K562 (cell line): ENCODE measurements around the gene PTGES3. TPM values are rescaled to one million over a fixed set of nuclear protein-coding genes. Genes with fewer than 3 reads are reported as not detected.

Source experiments
- AFF4 ChIP-seq: sonication (generic); formaldehyde crosslinking; IDR thresholded peaks from 2 replicates; pipeline ENCODE4 v1.8.0; 2023; ENCODE audit warnings: mild to moderate bottlenecking, missing genetic modification reagents
- BCL6 ChIP-seq: fragments of 250-450 bp; sonication (Bioruptor Pico); IDR thresholded peaks from 2 replicates; pipeline ENCODE4 v1.4.0; 2020
- CC2D1A ChIP-seq: fragments of 450-650 bp; IDR thresholded peaks from 2 replicates; pipeline ENCODE4 v1.6.1; 2017; ENCODE audit warnings: mild to moderate bottlenecking
- FOXP1 ChIP-seq: sonication (generic); formaldehyde crosslinking; IDR thresholded peaks from 2 replicates; pipeline ENCODE4 v1.8.0; 2022; ENCODE audit warnings: mild to moderate bottlenecking, missing genetic modification reagents
- FUS ChIP-seq: fragments of 200-400 bp; formaldehyde crosslinking; optimal IDR thresholded peaks from 2 replicates; pipeline ENCODE3; 2017; ENCODE audit warnings: low read depth, low read length
- GTF2F1 ChIP-seq: IDR thresholded peaks from 2 replicates; pipeline ENCODE4 v1.6.1; 2011; ENCODE audit warnings: low read depth, low read length, improper control_type of control experiment
- HDAC1 ChIP-seq, 2 experiments: fragments of 450-650 bp; IDR thresholded peaks; 2 replicates each; pipeline ENCODE4 v1.6.1; 2016 to 2017; ENCODE audit warnings: inconsistent platforms in 1 of 2, mild to moderate bottlenecking in 1 of 2, moderate library complexity in 1 of 2
- KLF1 ChIP-seq: fragments of 450-650 bp; IDR thresholded peaks from 2 replicates; pipeline ENCODE4 v1.6.1; 2016; ENCODE audit warnings: missing genetic modification characterization, missing compliant biosample characterization
- NFIX ChIP-seq: fragments of 250-450 bp; sonication (Bioruptor Pico); IDR thresholded peaks from 2 replicates; pipeline ENCODE4 v1.4.0; 2020; ENCODE audit warnings: low read depth, mild to moderate bottlenecking, moderate library complexity
- NUFIP1 ChIP-seq: fragments of 450-650 bp; IDR thresholded peaks from 2 replicates; pipeline ENCODE4 v1.6.1; 2018; ENCODE audit not compliant: partially characterized antibody
- PHF8 ChIP-seq: fragments of 200-600 bp; sonication (generic); IDR thresholded peaks from 2 replicates; pipeline ENCODE4 v1.6.1; 2012; ENCODE audit warnings: mixed run types, mild to moderate bottlenecking, inconsistent platforms, low read length, moderate library complexity, borderline replicate concordance
- SAFB ChIP-seq: fragments of 200-400 bp; formaldehyde crosslinking; IDR thresholded peaks from 2 replicates; pipeline ENCODE4 v1.6.1; 2017; ENCODE audit warnings: low read depth, low read length, borderline replicate concordance
- SMARCE1 ChIP-seq: fragments of 450-650 bp; IDR thresholded peaks from 2 replicates; pipeline ENCODE4 v1.7.1; 2016; ENCODE audit warnings: mild to moderate bottlenecking
- SOX6 ChIP-seq: fragments of 450-650 bp; IDR thresholded peaks from 2 replicates; pipeline ENCODE4 v1.6.1; 2014; ENCODE audit warnings: mild to moderate bottlenecking
- STAT5B ChIP-seq: fragments of 250-450 bp; sonication (Bioruptor Pico); IDR thresholded peaks from 2 replicates; pipeline ENCODE4 v1.8.0; 2021; ENCODE audit warnings: mild to moderate bottlenecking, inconsistent platforms
- TCF3 ChIP-seq: sonication (generic); formaldehyde crosslinking; IDR thresholded peaks from 2 replicates; pipeline ENCODE4 v1.4.0; 2020; ENCODE audit warnings: mild to moderate bottlenecking, missing genetic modification reagents
- THRB ChIP-seq: fragments of 450-650 bp; formaldehyde crosslinking; conservative IDR thresholded peaks from 2 replicates; pipeline ENCODE4 v1.4.0; 2022; ENCODE audit warnings: mild to moderate bottlenecking, missing genetic modification characterization
- ZNF175 ChIP-seq: fragments of 200-800 bp; sonication (Bioruptor generic); IDR thresholded peaks from 2 replicates; pipeline ENCODE4 v1.6.1; 2016; ENCODE audit warnings: low read depth, mild to moderate bottlenecking, missing genetic modification characterization, missing compliant biosample characterization
- ZNF232 ChIP-seq: sonication (generic); formaldehyde crosslinking; IDR thresholded peaks from 2 replicates; pipeline ENCODE4 v1.8.0; 2022; ENCODE audit warnings: mild to moderate bottlenecking, missing genetic modification reagents
- ZNF592 ChIP-seq: fragments of 450-650 bp; IDR thresholded peaks from 2 replicates; pipeline ENCODE4 v1.6.1; 2017; ENCODE audit warnings: antibody characterized with exemption, mild to moderate bottlenecking
- polyA plus RNA-seq, 8 experiments: library from polyadenylated mRNA; depleted of rRNA in 4 of 8; stranded (reverse) in 5 of 8; unstranded in 3 of 8; fragments of >200 nt; fragmentation: Nextera tagmentation in 2 of 8; fragmentation: Illumina TruSeq in 1 of 8; extraction: Ambion mirVana in 2 of 8; extraction: Trizol in 1 of 8; gene quantifications; 2 replicates each; pipeline versions ENCODE4 v1.2.1 to v1.2.3, GENCODE V29; 2011 to 2014; ENCODE audit warnings: inconsistent platforms in 1 of 8, missing spikeins in 1 of 8
- total RNA-seq, 7 experiments: library from RNA; depleted of rRNA in 6 of 7; stranded (reverse); fragments of >200 nt in 6 of 7; fragmentation: Illumina TruSeq in 2 of 7; extraction: Trizol in 2 of 7; gene quantifications; 2 replicates each; pipeline versions ENCODE4 v1.2.1 to v1.2.3, GENCODE V29; 2011 to 2021; ENCODE audit warnings: low replicate concordance in 1 of 7

Gene PTGES3
- total and polyA plus RNA-seq, 9 of the 15 experiments (the other 6 are each of a cell fraction or from before 2014, with no cell fraction given) = 163 to 501 (median 213) TPM

GRCh38 chr12:56635806-56636674 lies 52.0 kb downstream of the PTGES3 start (continued):
- peak; percentile 50; the same call in 1 of the 2 replicates for TF ChIP-seq PHF8
- TF ChIP-seq KLF1 (tag) = no peak
- no peak for TF ChIP-seq NFIX (CRISPR knock-in tag)
- 0 out of 2 replicates have a peak, but pooled peaks have one; percentile 41 for TF ChIP-seq FOXP1 (CRISPR knock-in tag)
- no peak for TF ChIP-seq CC2D1A
- TF ChIP-seq ZNF175 (CRISPR knock-in tag) = no peak
- no peak for TF ChIP-seq ZNF592
- no peak for TF ChIP-seq AFF4 (CRISPR knock-in tag)
- TF ChIP-seq FUS = no peak
- TF ChIP-seq SOX6 = no peak
- TF ChIP-seq SMARCE1 = peak; percentile 8; the same call in 1 of the 2 replicates
- TF ChIP-seq THRB (CRISPR knock-in tag) = peak; percentile 82; the same call in 1 of the 2 replicates
- TF ChIP-seq GTF2F1 = no peak
- TF ChIP-seq SAFB = no peak
- TF ChIP-seq BCL6 (CRISPR knock-in tag) = peak; percentile 37; the same call in 1 of the 2 replicates
- TF ChIP-seq NUFIP1 = no peak
- no peak for TF ChIP-seq ZNF232 (CRISPR knock-in tag)
- no peak for TF ChIP-seq STAT5B
- TF ChIP-seq TCF3 (CRISPR knock-in tag) = no peak
- TF ChIP-seq HDAC1 (IDR thresholded peaks at IDR 0.05) = peak in 1 of 2 experiments; percentile 82; a peak in 2 of 4 replicates
